ENCODE results near the gene RALB. TPM values are rescaled to one million over a fixed set of nuclear protein-coding genes. Genes with fewer than 3 reads are reported as not detected.

RALB gene
- total RNA-seq, 2 experiments from 2014 or later = 3.1 to 3.6 TPM

- H3K27ac Mint-ChIP-seq = no peak overlapping the region
- no peak overlapping the region for H3K4me3 Mint-ChIP-seq
- Histone ChIP-seq H3K4me3 (ENCODE audit: low read length) (no peak overlapping the region), H3K27me3 (ENCODE audit: control insufficient read depth in 1 of 2, insufficient read depth in 2 of 2, low read length in 2 of 2) (no peaks in the 10 kb centered on the region), H3K36me3 (ENCODE audit: insufficient read depth, low read length) (no peaks in the 10 kb centered on the region), H3K27ac (ENCODE audit: low read depth in 1 of 2, low read length in 2 of 2) (no peak overlapping the region), H3K9me3 (ENCODE audit: control insufficient read depth in 1 of 2, insufficient read depth in 1 of 2, low read length in 2 of 2) (peaks cover 6 to 10% of the 10 kb centered on the region in 2 experiments), H3K4me1 (ENCODE audit: insufficient read depth, low read length) (peaks cover 14% of the 10 kb centered on the region)
- TF ChIP-seq CTCF (IDR thresholded peaks at IDR 0.05) = no peak
- no peaks in the 10 kb centered on the region for H3K27me3 Mint-ChIP-seq
- H3K9me3 Mint-ChIP-seq = no peaks in the 10 kb centered on the region
- DNase-seq = no peak
- ChIA-PET POLR2A (no interaction called here), CTCF (no interaction called here)
- intact Hi-C loops (cut with DNase I, micrococcal nuclease) = no loop called here
- H3K36me3 Mint-ChIP-seq (ENCODE audit: low read depth) = peaks cover 5% of the 10 kb centered on the region
- ATAC-seq (ENCODE audit: poor library complexity) = no peak
- H3K4me1 Mint-ChIP-seq (ENCODE audit: low read depth) = peaks cover 27% of the 10 kb centered on the region
Measured at GRCh38 chr2:120262150-120262549, 9.5 kb downstream of the RALB start.

DNA sequence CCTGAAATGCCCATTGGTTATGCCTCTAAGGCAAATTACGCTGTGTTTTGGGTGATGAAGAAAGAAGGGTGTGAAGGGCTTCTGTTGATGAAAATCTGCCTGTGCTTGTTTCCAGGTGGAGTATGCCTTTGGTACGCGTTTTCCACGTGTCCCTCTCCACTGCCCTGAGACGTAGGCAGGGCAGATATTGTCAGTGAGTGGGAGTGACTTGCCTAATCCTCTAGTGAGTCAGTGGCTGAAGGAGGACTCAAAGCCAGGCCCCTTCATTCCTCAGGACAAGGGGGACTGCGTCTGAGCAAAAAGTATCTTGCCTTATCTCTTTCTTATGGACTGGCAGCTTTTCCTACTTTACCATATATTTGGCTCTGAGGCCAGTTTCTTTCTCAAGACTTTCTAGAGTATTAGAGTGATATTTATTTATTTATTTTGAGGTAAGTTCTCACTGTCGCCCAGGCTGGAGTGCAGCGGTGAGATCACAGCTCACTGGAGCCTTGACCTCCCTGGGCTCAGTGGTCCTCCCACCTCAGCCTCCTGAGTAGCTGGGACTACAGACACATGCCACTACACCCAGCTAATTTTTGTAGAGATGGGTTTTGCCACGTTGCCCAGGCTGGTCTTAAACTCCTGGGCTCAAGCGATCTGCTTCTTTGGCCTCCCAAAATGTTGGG, 10.2 kb downstream of the RALB start:
- ATAC-seq (ENCODE audit: poor library complexity) (no peak), DNase-seq (no peak)
- Mint-ChIP-seq H3K9me3 (no peaks in the 10 kb centered on the region), H3K27me3 (no peaks in the 10 kb centered on the region), H3K27ac (no peak overlapping the region), H3K4me3 (no peak overlapping the region), H3K4me1 (ENCODE audit: low read depth) (peaks cover 19% of the 10 kb centered on the region), H3K36me3 (ENCODE audit: low read depth) (peaks cover 5% of the 10 kb centered on the region)
- ChIA-PET POLR2A (no interaction called here), CTCF (no interaction called here)
- Histone ChIP-seq H3K4me3 (ENCODE audit: low read length) (no peak overlapping the region), H3K27ac (ENCODE audit: low read depth in 1 of 2, low read length in 2 of 2) (no peak overlapping the region), H3K36me3 (ENCODE audit: insufficient read depth, low read length) (no peaks in the 10 kb centered on the region), H3K4me1 (ENCODE audit: insufficient read depth, low read length) (peaks cover 14% of the 10 kb centered on the region), H3K9me3 (ENCODE audit: control insufficient read depth in 1 of 2, insufficient read depth in 1 of 2, low read length in 2 of 2) (peaks cover 6 to 10% of the 10 kb centered on the region in 2 experiments), H3K27me3 (ENCODE audit: control insufficient read depth in 1 of 2, insufficient read depth in 2 of 2, low read length in 2 of 2) (no peaks in the 10 kb centered on the region)
- intact Hi-C loops (cut with DNase I, micrococcal nuclease) = no loop called here
- no peak for TF ChIP-seq CTCF (IDR thresholded peaks at IDR 0.05)

- POLR2A ChIA-PET = no interaction called here
Measured at GRCh38 chr2:120265006-120265405, 12.4 kb downstream of the RALB start.

More at GRCh38 chr2:120265006-120265405, 12.4 kb downstream of the RALB start:
- CTCF ChIA-PET = no interaction called here
- H3K4me1 ChIP-seq (ENCODE audit: insufficient read depth, low read length) = peaks cover 14% of the 10 kb centered on the region
- no peak overlapping the region for H3K27ac ChIP-seq (ENCODE audit: low read depth in 1 of 2, low read length in 2 of 2)
- no peak overlapping the region for H3K4me3 ChIP-seq (ENCODE audit: low read length)
- Mint-ChIP-seq H3K4me1 (ENCODE audit: low read depth) (peaks cover 17% of the 10 kb centered on the region), H3K27me3 (no peaks in the 10 kb centered on the region), H3K27ac (no peak overlapping the region), H3K4me3 (no peak overlapping the region), H3K9me3 (no peaks in the 10 kb centered on the region), H3K36me3 (ENCODE audit: low read depth) (no peaks in the 10 kb centered on the region)
- intact Hi-C loops (cut with DNase I, micrococcal nuclease) = no loop called here
- no peak for TF ChIP-seq CTCF (IDR thresholded peaks at IDR 0.05)
- ATAC-seq (ENCODE audit: poor library complexity) = no peak
- no peak for DNase-seq
- peaks cover 6 to 7% of the 10 kb centered on the region in 2 experiments for H3K9me3 ChIP-seq (ENCODE audit: control insufficient read depth in 1 of 2, insufficient read depth in 1 of 2, low read length in 2 of 2)
- H3K36me3 ChIP-seq (ENCODE audit: insufficient read depth, low read length) = no peaks in the 10 kb centered on the region
- no peaks in the 10 kb centered on the region for H3K27me3 ChIP-seq (ENCODE audit: control insufficient read depth in 1 of 2, insufficient read depth in 2 of 2, low read length in 2 of 2)

Data from CD4-positive, alpha-beta T cell (primary cell).